IPS DF 6.9 (cell line): ENCODE results near the gene DRGX.

Experiments used
- DNase-seq: peaks from one replicate; pipeline ENCODE4 v3.0.0-alpha.2; 2013; ENCODE audit warnings: low read depth, low spot score
- H3K27ac ChIP-seq: one replicate; pipeline ENCODE4 v1.5.1; 2013; ENCODE audit warnings: low read length, control low read depth
- H3K27me3 ChIP-seq: 2 replicates; pipeline ENCODE4 v1.6.1; 2013; ENCODE audit warnings: mild to moderate bottlenecking, low read length; ENCODE audit not compliant: control insufficient read depth, insufficient read depth
- H3K36me3 ChIP-seq: 2 replicates; pipeline ENCODE4 v1.6.1; 2013; ENCODE audit warnings: low read length; ENCODE audit not compliant: control insufficient read depth, insufficient read depth
- H3K4me1 ChIP-seq: 2 replicates; pipeline ENCODE4 v1.6.1; 2013; ENCODE audit warnings: low read length; ENCODE audit not compliant: control insufficient read depth, insufficient read depth
- H3K4me3 ChIP-seq: 2 replicates; pipeline ENCODE4 v1.5.1; 2013; ENCODE audit warnings: mild to moderate bottlenecking, low read length
- H3K9me3 ChIP-seq: 2 replicates; pipeline ENCODE4 v1.6.1; 2013; ENCODE audit warnings: low read length, inconsistent platforms; ENCODE audit not compliant: control insufficient read depth, insufficient read depth
- WGBS: extraction: QIAGEN DNeasy Blood & Tissue Kit; methylation state at CpG from one replicate; pipeline ENCODE4 v1.1.7; 2013; ENCODE audit warnings: mixed read lengths, missing lambda C conversion rate; ENCODE audit not compliant: insufficient read length, insufficient coverage; 5-methylcytosine and 5-hydroxymethylcytosine counted together

The DRGX gene

GRCh38 chr10:49353895-49354566 lies 41.9 kb downstream of the DRGX start:
- H3K36me3 ChIP-seq = no peaks in the 10 kb centered on the region
- H3K27ac ChIP-seq = no peak overlapping the region
- H3K4me1 ChIP-seq = no peaks in the 10 kb centered on the region
- H3K27me3 ChIP-seq = no peaks in the 10 kb centered on the region
- no peak overlapping the region for H3K4me3 ChIP-seq
- WGBS = no CpG with 5 or more reads among the region's 8 CpGs
- no peaks in the 10 kb centered on the region for H3K9me3 ChIP-seq
- DNase-seq = no peak

- WGBS = no CpG with 5 or more reads among the region's 6 CpGs
- no peaks in the 10 kb centered on the region for H3K27me3 ChIP-seq
- no peak overlapping the region for H3K27ac ChIP-seq
- H3K36me3 ChIP-seq = no peaks in the 10 kb centered on the region
- H3K4me1 ChIP-seq = no peaks in the 10 kb centered on the region
- no peak for DNase-seq
- no peaks in the 10 kb centered on the region for H3K9me3 ChIP-seq
- H3K4me3 ChIP-seq = no peak overlapping the region
Measured at GRCh38 chr10:49353026-49353894, 42.6 kb downstream of the DRGX start.

DNA sequence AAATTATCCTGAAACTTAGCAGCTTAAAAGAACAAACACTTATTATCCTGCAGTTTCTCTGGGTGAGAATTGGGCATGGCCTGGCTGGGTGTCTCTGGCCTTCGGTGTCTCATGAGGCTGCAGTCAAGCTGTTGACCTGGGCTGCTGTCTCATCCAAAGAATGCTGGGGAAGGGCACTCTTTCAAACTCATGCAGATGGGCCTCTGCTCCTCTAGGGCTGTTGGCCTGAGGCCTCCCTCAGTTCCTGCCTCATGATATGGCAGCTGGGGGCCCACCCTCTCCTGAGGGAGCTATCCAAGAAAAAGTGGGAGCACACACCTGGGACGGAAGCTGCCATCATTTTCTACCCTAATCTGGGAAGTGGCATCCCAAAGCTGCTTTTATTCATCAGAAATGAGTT lies 43.6 kb downstream of the DRGX start:
- H3K27ac ChIP-seq = no peak overlapping the region
- WGBS = no CpG with 5 or more reads among the region's 2 CpGs
- no peak for DNase-seq

DNA sequence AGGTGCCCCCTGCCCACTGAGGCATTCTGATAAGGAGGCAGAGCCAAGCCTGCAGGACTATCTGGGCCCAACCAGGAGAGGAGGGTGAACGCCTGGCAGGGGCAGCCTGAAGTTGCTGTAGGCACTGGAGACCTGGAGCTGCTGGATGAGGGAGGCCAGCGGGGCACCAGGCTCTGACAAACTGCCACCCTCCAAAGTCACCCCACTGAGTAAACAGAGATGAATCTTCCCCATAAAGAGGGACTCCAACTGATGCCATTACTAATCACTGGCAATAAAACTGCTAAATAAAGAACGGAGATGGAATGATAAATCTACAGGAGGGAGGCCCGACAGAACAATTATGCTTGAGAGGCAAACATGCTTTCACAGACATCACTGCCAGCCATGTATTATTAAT lies 44.2 kb downstream of the DRGX start:
- Histone ChIP-seq H3K4me1 (no peaks in the 10 kb centered on the region), H3K9me3 (no peaks in the 10 kb centered on the region), H3K36me3 (no peaks in the 10 kb centered on the region), H3K27me3 (no peaks in the 10 kb centered on the region), H3K27ac (no peak overlapping the region), H3K4me3 (no peak overlapping the region)
- no CpG with 5 or more reads among the region's 4 CpGs for WGBS
- no peak for DNase-seq

More for the DNA sequence above, 43.6 kb downstream of the DRGX start:
- Histone ChIP-seq H3K36me3 (no peaks in the 10 kb centered on the region), H3K27me3 (no peaks in the 10 kb centered on the region), H3K4me1 (no peaks in the 10 kb centered on the region), H3K9me3 (no peaks in the 10 kb centered on the region), H3K4me3 (no peak overlapping the region)

GRCh38 chr10:49350846-49351532 lies 44.9 kb downstream of the DRGX start:
- H3K27me3 ChIP-seq = no peaks in the 10 kb centered on the region
- no peak for DNase-seq
- H3K9me3 ChIP-seq = no peaks in the 10 kb centered on the region
- H3K4me1 ChIP-seq = no peaks in the 10 kb centered on the region
- no peaks in the 10 kb centered on the region for H3K36me3 ChIP-seq
- no peak overlapping the region for H3K4me3 ChIP-seq
- no peak overlapping the region for H3K27ac ChIP-seq
- WGBS = no CpG with 5 or more reads among the region's 4 CpGs

GRCh38 chr10:49350138-49350537 lies 45.8 kb downstream of the DRGX start:
- H3K4me1 ChIP-seq = no peaks in the 10 kb centered on the region
- H3K27ac ChIP-seq = no peak overlapping the region
- H3K9me3 ChIP-seq = no peaks in the 10 kb centered on the region
- no peak for DNase-seq
- H3K4me3 ChIP-seq = no peak overlapping the region
- H3K27me3 ChIP-seq = no peaks in the 10 kb centered on the region
- H3K36me3 ChIP-seq = no peaks in the 10 kb centered on the region

DNA sequence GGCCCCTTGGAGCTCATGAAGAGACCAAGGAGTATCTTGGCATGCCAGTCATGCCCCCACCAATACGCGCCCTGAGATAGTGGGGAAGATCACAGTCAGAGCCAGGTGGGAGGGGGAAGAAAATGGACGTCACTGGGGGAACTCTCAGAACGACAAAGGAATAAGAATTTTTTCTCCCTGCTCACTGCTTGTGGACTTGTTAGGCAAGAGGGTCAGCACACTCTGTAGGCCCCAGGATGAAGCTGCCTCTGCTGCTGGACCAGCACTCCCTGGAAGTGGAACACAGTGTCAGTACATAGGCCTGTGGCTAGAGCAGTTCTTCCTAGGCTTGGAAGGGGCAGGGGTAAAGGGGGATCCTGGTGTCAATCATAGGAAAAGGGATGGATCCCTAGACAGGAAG lies 46.5 kb downstream of the DRGX start:
- no CpG with 5 or more reads among the region's 4 CpGs for WGBS
- no peak for DNase-seq
- no peaks in the 10 kb centered on the region for H3K4me1 ChIP-seq
- no peak overlapping the region for H3K27ac ChIP-seq
- no peaks in the 10 kb centered on the region for H3K9me3 ChIP-seq
- H3K4me3 ChIP-seq = no peak overlapping the region
- no peaks in the 10 kb centered on the region for H3K36me3 ChIP-seq
- H3K27me3 ChIP-seq = no peaks in the 10 kb centered on the region

DNA sequence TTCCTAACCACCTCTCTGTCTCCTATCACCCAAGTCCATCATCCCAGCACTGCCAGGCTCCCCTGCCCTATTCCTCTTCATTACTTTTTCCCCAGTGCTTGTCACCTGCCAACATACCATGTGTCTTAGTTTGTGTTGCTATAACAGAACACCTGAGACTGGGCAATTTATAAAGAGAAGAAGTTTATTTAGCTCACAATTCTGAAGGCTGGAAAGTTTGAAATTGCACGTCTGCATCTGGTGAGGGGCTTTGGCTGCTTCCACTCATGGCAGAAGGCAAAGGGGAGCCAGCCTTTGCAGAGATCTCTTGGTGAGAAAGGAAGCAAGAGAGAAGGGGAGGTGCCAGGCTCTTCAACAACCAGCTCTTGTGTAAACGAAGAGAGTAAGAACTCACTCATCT lies 47.3 kb downstream of the DRGX start:
- no peak overlapping the region for H3K27ac ChIP-seq
- H3K4me1 ChIP-seq = no peaks in the 10 kb centered on the region
- no peaks in the 10 kb centered on the region for H3K27me3 ChIP-seq
- no peaks in the 10 kb centered on the region for H3K36me3 ChIP-seq
- H3K4me3 ChIP-seq = no peak overlapping the region
- no peaks in the 10 kb centered on the region for H3K9me3 ChIP-seq
- WGBS = no CpG with 5 or more reads among the region's 2 CpGs
- DNase-seq = no peak

- Histone ChIP-seq H3K4me3 (no peak overlapping the region), H3K4me1 (no peaks in the 10 kb centered on the region), H3K36me3 (no peaks in the 10 kb centered on the region), H3K27me3 (no peaks in the 10 kb centered on the region), H3K27ac (no peak overlapping the region), H3K9me3 (no peaks in the 10 kb centered on the region)
- no peak for DNase-seq
- no CpG with 5 or more reads among the region's 3 CpGs for WGBS
Measured at GRCh38 chr10:49347827-49348226, 48.1 kb downstream of the DRGX start.

GRCh38 chr10:49347342-49347741 lies 48.5 kb downstream of the DRGX start:
- no peaks in the 10 kb centered on the region for H3K4me1 ChIP-seq
- no peak for DNase-seq
- H3K27me3 ChIP-seq = no peaks in the 10 kb centered on the region
- no peak overlapping the region for H3K27ac ChIP-seq
- no CpG with 5 or more reads among the region's 4 CpGs for WGBS
- no peaks in the 10 kb centered on the region for H3K36me3 ChIP-seq
- H3K9me3 ChIP-seq = no peaks in the 10 kb centered on the region
- H3K4me3 ChIP-seq = no peak overlapping the region
